HG03558 (cell line): Measurements from ENCODE around the gene OR1N1.

Experiments used
- ATAC-seq: cut with Tn5 transposase; IDR thresholded peaks from one replicate; pipeline ENCODE4 v1.9.1; 2021; ENCODE audit warnings: moderate number of reproducible peaks; ENCODE audit not compliant: unreplicated experiment; ENCODE audit errors: extremely low read depth

The OR1N1 gene

GRCh38 chr9:122477346-122477745 lies 49.7 kb downstream of the OR1N1 start:
- ATAC-seq = no peak
